Activated T-helper 2 cell treated with anti-CD3 and anti-CD28 coated beads, Interferon-gamma antibody, Interleukin-2, Interleukin-4, amounts not matched to agents 10 μg/mL and 5 μg/mL and 100 μg/mL, durations not matched to agents 14 hours and 24 hours and 36 hours (primary cell): ENCODE data around the gene IQCN. TPM values are rescaled to one million over a fixed set of nuclear protein-coding genes. Genes with fewer than 3 reads are reported as not detected.
"Not testable (repeated sequence)": the region's sequence is repeated elsewhere in the genome, so short reads cannot be mapped to it uniquely, and the experiment has no call there.

Experiments used
- DNase-seq: peaks from one replicate; pipeline ENCODE4 v3.0.0; 2021; ENCODE audit warnings: low spot score
- H3K27ac Mint-ChIP-seq: one replicate; pipeline ENCODE4 v1.8.0; 2021; ENCODE audit warnings: mixed read lengths
- H3K27me3 Mint-ChIP-seq: one replicate; pipeline ENCODE4 v1.8.0; 2021; ENCODE audit warnings: low read depth, mixed read lengths
- H3K36me3 Mint-ChIP-seq: one replicate; pipeline ENCODE4 v1.8.0; 2021; ENCODE audit warnings: low read depth, mixed read lengths
- H3K4me1 Mint-ChIP-seq: one replicate; pipeline ENCODE4 v1.8.0; 2021; ENCODE audit warnings: low read depth, mixed read lengths
- H3K4me3 Mint-ChIP-seq: one replicate; pipeline ENCODE4 v1.8.0; 2021; ENCODE audit warnings: low read depth, mild to moderate bottlenecking, moderate library complexity, mixed read lengths
- H3K9me3 Mint-ChIP-seq: one replicate; pipeline ENCODE4 v1.8.0; 2021; ENCODE audit warnings: mixed read lengths
- intact Hi-C: fragments of 100-400 bp; cut with micrococcal nuclease; formaldehyde crosslinking; loops from one replicate; pipeline ENCODE4 v1.15.1; 2023
- total RNA-seq: library from RNA; stranded (reverse); gene quantifications from 2 replicates; pipeline ENCODE4 v1.2.3, GENCODE V29; 2022

IQCN gene
- total RNA-seq, 1 donor from 2014 or later = 3.3 TPM

GRCh38 chr19:18214779-18215433 is 59.3 kb downstream of the IQCN start:
- Mint-ChIP-seq H3K4me3 (no peak overlapping the region), H3K9me3 (no peaks in the 10 kb centered on the region), H3K36me3 (no peaks in the 10 kb centered on the region), H3K27ac (no peak overlapping the region), H3K27me3 (peaks cover 6% of the 10 kb centered on the region), H3K4me1 (no peaks in the 10 kb centered on the region)
- intact Hi-C loops = no loop called here
- DNase-seq = no peak

- peaks cover 6% of the 10 kb centered on the region for H3K27me3 Mint-ChIP-seq
- H3K4me1 Mint-ChIP-seq = no peaks in the 10 kb centered on the region
- no peak overlapping the region for H3K27ac Mint-ChIP-seq
- no peaks in the 10 kb centered on the region for H3K36me3 Mint-ChIP-seq
- H3K4me3 Mint-ChIP-seq = no peak overlapping the region
- DNase-seq = no peak
- intact Hi-C loops = no loop called here
- H3K9me3 Mint-ChIP-seq = no peaks in the 10 kb centered on the region
These were observed 62.6 kb downstream of the IQCN start for GRCh38 chr19:18211683-18212082.

GRCh38 chr19:18209912-18210311 is 64.3 kb downstream of the IQCN start:
- H3K27ac Mint-ChIP-seq, H3K4me3 Mint-ChIP-seq, intact Hi-C loops, H3K4me1 Mint-ChIP-seq, H3K27me3 Mint-ChIP-seq, DNase-seq, H3K9me3 Mint-ChIP-seq, H3K36me3 Mint-ChIP-seq: not testable (repeated sequence)

GRCh38 chr19:18208098-18208951 is 65.9 kb downstream of the IQCN start:
- intact Hi-C loops = loop anchor here (1.0 kb wide), 1 partner anchor 44 kb away; no protein-coding TSS in a partner anchor

More at GRCh38 chr19:18208098-18208951, 65.9 kb downstream of the IQCN start:
- no peak overlapping the region for H3K4me3 Mint-ChIP-seq
- DNase-seq = no peak
- H3K4me1 Mint-ChIP-seq = peaks cover 7% of the 10 kb centered on the region
- H3K27me3 Mint-ChIP-seq = peaks cover 6% of the 10 kb centered on the region
- H3K27ac Mint-ChIP-seq = no peak overlapping the region
- H3K36me3 Mint-ChIP-seq = no peaks in the 10 kb centered on the region
- no peaks in the 10 kb centered on the region for H3K9me3 Mint-ChIP-seq

Other genes with a start within 250 kb of the IQCN start
- 41.4 and 43.3 TPM in 2 replicates for gene IL12RB1, start 187.5 kb downstream of the IQCN start, total RNA-seq
- 16.6 and 17.2 TPM in 2 replicates for gene MAST3, start 176.7 kb downstream of the IQCN start, total RNA-seq
- 19.4 and 21.4 TPM in 2 replicates for gene PIK3R2, start 121.3 kb downstream of the IQCN start, total RNA-seq
- gene IFI30, start 100.6 kb downstream of the IQCN start, total RNA-seq = 37.0 and 41.2 TPM in 2 replicates
- 14.5 and 14.8 TPM in 2 replicates for gene MPV17L2, start 81.2 kb downstream of the IQCN start, total RNA-seq
- 6.3 and 7.4 TPM in 2 replicates for gene RAB3A, start 70.4 kb downstream of the IQCN start, total RNA-seq
- 0.14 TPM in 2 replicates for gene PDE4C, start 48.0 kb downstream of the IQCN start, total RNA-seq
- gene JUND, start 7.2 kb upstream of the IQCN start, total RNA-seq = 462 and 464 TPM in 2 replicates
- 198 and 208 TPM in 2 replicates for gene LSM4, start 48.6 kb upstream of the IQCN start, total RNA-seq
- gene PGPEP1, start 66.1 kb upstream of the IQCN start, total RNA-seq = 24.9 and 29.4 TPM in 2 replicates
- gene GDF15, start 111.7 kb upstream of the IQCN start, total RNA-seq = not detected in 2 replicates
- gene LRRC25, start 123.2 kb upstream of the IQCN start, total RNA-seq = not detected in 2 replicates
- 133 and 146 TPM in 2 replicates for gene SSBP4, start 144.9 kb upstream of the IQCN start, total RNA-seq
- 15.1 and 20.3 TPM in 2 replicates for gene ISYNA1, start 163.7 kb upstream of the IQCN start, total RNA-seq
- gene ELL, start 247.6 kb upstream of the IQCN start, total RNA-seq = 27.0 and 27.5 TPM in 2 replicates